ENCODE measurements around the gene SMCO4. TPM values are rescaled to one million over a fixed set of nuclear protein-coding genes. Genes with fewer than 3 reads are reported as not detected.

Gene SMCO4
- total RNA-seq, 1 donor from 2014 or later = 26.5 TPM

DNA sequence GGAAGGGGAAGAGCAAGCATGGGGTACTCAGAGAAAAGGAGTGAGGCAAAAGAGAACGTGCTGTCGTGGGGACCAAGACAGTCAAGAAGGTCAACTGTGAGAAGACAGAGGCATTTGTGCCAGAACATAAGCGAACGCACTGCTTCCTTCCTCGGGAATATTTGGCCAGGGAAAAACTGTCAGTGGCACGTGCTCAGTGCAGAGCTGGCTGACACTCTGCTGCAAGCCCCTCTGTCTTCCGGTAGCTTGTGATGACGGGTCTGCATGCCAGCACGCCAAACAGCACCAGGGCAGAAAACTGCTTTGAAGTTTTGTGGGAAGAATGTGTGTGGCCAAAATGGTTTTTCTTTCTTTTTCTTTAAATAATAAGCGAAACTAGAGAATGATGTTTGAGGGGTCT is 60.6 kb downstream of the SMCO4 start:
- Mint-ChIP-seq H3K4me1 (ENCODE audit: low read depth) (peaks cover 8% of the 10 kb centered on the region), H3K36me3 (ENCODE audit: insufficient read depth) (peaks cover 12% of the 10 kb centered on the region), H3K27me3 (peaks cover 2% of the 10 kb centered on the region), H3K27ac (no peak overlapping the region), H3K9me3 (ENCODE audit: low read depth) (no peaks in the 10 kb centered on the region), H3K4me3 (ENCODE audit: low read depth) (no peak overlapping the region)
- no peak for DNase-seq (ENCODE audit: low spot score, unreplicated experiment)
- TF ChIP-seq, protein P1, sequence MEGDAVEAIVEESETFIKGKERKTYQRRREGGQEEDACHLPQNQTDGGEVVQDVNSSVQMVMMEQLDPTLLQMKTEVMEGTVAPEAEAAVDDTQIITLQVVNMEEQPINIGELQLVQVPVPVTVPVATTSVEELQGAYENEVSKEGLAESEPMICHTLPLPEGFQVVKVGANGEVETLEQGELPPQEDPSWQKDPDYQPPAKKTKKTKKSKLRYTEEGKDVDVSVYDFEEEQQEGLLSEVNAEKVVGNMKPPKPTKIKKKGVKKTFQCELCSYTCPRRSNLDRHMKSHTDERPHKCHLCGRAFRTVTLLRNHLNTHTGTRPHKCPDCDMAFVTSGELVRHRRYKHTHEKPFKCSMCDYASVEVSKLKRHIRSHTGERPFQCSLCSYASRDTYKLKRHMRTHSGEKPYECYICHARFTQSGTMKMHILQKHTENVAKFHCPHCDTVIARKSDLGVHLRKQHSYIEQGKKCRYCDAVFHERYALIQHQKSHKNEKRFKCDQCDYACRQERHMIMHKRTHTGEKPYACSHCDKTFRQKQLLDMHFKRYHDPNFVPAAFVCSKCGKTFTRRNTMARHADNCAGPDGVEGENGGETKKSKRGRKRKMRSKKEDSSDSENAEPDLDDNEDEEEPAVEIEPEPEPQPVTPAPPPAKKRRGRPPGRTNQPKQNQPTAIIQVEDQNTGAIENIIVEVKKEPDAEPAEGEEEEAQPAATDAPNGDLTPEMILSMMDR (IDR thresholded peaks at IDR 0.05; ENCODE audit: unreplicated experiment) = no peak

DNA sequence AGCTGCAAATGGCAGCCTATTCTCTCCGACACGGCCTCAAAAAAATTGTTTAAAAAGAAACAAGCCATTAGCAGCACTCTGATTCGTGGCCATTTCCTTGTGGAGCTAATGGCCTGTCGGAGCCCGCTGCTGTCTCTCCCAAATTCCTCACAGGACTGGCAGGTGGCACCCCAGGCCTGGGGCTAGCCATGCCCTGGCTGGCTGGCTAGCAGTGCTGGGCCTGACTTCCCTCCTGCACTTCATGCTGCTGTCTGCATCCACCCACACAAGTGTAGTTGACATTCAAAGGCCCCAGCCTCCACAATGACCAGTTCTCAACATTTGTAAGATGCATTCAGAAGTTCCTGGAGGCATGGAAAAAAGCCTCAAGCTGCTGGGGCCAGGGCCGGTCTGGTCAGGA is 61.5 kb downstream of the SMCO4 start:
- Mint-ChIP-seq H3K9me3 (ENCODE audit: low read depth) (no peaks in the 10 kb centered on the region), H3K27me3 (peaks cover 2% of the 10 kb centered on the region), H3K27ac (no peak overlapping the region), H3K4me3 (ENCODE audit: low read depth) (no peak overlapping the region), H3K36me3 (ENCODE audit: insufficient read depth) (peaks cover 12% of the 10 kb centered on the region), H3K4me1 (ENCODE audit: low read depth) (peaks cover 9% of the 10 kb centered on the region)
- TF ChIP-seq, protein P1 (IDR thresholded peaks at IDR 0.05; ENCODE audit: unreplicated experiment) = no peak
- DNase-seq (ENCODE audit: low spot score, unreplicated experiment) = no peak

DNA sequence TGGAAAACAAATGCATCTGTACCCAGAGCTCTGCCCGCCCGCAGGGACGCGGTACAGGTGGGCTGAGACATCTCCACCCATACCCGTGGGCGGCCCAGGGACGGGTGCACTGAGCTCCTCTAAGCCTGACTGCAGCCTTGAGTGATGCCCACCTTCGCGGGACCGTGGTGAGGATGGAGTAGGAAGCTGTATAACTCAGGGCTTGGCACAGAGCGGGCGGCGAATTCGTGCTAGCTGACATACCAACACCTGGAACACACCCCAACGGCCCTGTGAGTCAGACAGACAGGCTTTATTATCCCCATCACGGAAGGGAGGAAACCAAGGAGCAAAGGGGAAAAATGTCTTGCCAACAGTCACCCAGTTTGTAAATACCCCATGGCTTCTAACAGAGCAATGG is 61.9 kb downstream of the SMCO4 start:
- TF ChIP-seq, protein P1 (IDR thresholded peaks at IDR 0.05; ENCODE audit: unreplicated experiment) = no peak
- Mint-ChIP-seq H3K27ac (no peak overlapping the region), H3K4me3 (ENCODE audit: low read depth) (no peak overlapping the region), H3K27me3 (peaks cover 2% of the 10 kb centered on the region), H3K36me3 (ENCODE audit: insufficient read depth) (peaks cover 12% of the 10 kb centered on the region), H3K9me3 (ENCODE audit: low read depth) (no peaks in the 10 kb centered on the region), H3K4me1 (ENCODE audit: low read depth) (peaks cover 11% of the 10 kb centered on the region)
- DNase-seq (ENCODE audit: low spot score, unreplicated experiment) = no peak

DNA sequence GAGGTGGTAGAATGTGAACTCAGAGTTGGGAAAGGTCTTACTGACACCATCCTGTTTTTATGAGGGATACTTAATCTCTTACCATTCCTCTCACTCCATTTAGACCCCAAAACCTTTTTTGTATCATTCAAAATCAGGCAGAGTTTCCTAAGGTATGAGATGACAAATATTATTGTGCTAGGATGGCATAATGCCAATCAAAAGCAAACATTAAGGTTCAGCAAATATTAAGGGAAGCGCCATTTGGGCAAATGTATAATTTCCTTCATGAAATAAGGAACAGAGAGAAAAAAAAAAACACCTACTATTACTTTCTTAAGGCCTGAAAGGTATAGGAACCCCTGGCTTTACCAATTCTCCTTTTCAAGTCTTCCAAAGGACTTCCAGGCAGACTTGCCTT is 62.4 kb downstream of the SMCO4 start:
- no peak overlapping the region for H3K27ac Mint-ChIP-seq
- peaks cover 12% of the 10 kb centered on the region for H3K36me3 Mint-ChIP-seq (ENCODE audit: insufficient read depth)
- peaks cover 11% of the 10 kb centered on the region for H3K4me1 Mint-ChIP-seq (ENCODE audit: low read depth)

DNA sequence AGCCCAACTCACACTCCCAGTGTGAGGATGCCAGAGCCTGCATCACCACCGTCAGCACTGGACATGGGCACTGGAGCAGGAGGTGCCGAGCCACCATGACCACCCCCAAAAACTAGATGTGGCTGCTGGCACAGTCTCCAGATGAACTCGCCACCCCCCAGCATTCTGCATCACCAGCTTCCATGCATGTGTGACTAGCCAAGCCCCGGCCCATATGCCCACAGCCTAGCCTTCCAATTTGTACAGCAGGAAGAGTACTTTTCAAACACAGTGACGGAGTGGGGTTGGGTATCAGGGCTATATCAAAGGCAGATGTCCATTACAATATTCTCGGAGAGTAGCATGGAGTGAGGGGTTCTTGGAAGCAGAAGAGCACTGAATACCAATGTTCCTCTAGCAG is 62.9 kb downstream of the SMCO4 start:
- Mint-ChIP-seq H3K4me1 (ENCODE audit: low read depth) (peaks cover 11% of the 10 kb centered on the region), H3K9me3 (ENCODE audit: low read depth) (no peaks in the 10 kb centered on the region), H3K27ac (no peak overlapping the region), H3K27me3 (peaks cover 2% of the 10 kb centered on the region), H3K36me3 (ENCODE audit: insufficient read depth) (peaks cover 15% of the 10 kb centered on the region), H3K4me3 (ENCODE audit: low read depth) (no peak overlapping the region)
- DNase-seq (ENCODE audit: low spot score, unreplicated experiment) = no peak
- TF ChIP-seq, protein P1 (IDR thresholded peaks at IDR 0.05; ENCODE audit: unreplicated experiment) = no peak

More for the DNA sequence above, 62.4 kb downstream of the SMCO4 start:
- Mint-ChIP-seq H3K4me3 (ENCODE audit: low read depth) (no peak overlapping the region), H3K9me3 (ENCODE audit: low read depth) (no peaks in the 10 kb centered on the region), H3K27me3 (peaks cover 2% of the 10 kb centered on the region)
- TF ChIP-seq, protein P1 (IDR thresholded peaks at IDR 0.05; ENCODE audit: unreplicated experiment) = no peak
- DNase-seq (ENCODE audit: low spot score, unreplicated experiment) = no peak

Data from progenitor cell of endocrine pancreas (in vitro differentiated cells).